Endothelial cell of umbilical vein (primary cell): ENCODE results near the gene PLCH1.

Experiments
- EZH2 ChIP-seq: IDR thresholded peaks from 2 replicates; pipeline ENCODE4 v1.6.1; 2012; ENCODE audit warnings: borderline replicate concordance, low read depth, mild to moderate bottlenecking, moderate library complexity, low read length, inconsistent platforms; ENCODE audit not compliant: severe bottlenecking
- FOS ChIP-seq: IDR thresholded peaks from 2 replicates; pipeline ENCODE4 v1.6.1; 2011; ENCODE audit warnings: mild to moderate bottlenecking, low read length, moderate library complexity, borderline replicate concordance; ENCODE audit not compliant: insufficient read depth
- JUN ChIP-seq: IDR thresholded peaks from 2 replicates; pipeline ENCODE4 v1.6.1; 2011; ENCODE audit warnings: borderline replicate concordance, low read depth; ENCODE audit not compliant: insufficient read length, insufficient read depth
- POLR2A ChIP-seq: IDR thresholded peaks from 2 replicates; pipeline ENCODE4 v1.6.1; 2012; ENCODE audit warnings: low read depth, mild to moderate bottlenecking, control low read depth, low read length
- POLR2AphosphoS5 ChIP-seq: IDR thresholded peaks from 2 replicates; pipeline ENCODE4 v1.6.1; 2012; ENCODE audit warnings: low read depth, mild to moderate bottlenecking, control low read depth, low read length, moderate library complexity; ENCODE audit not compliant: insufficient read depth
- TF ChIP-seq, protein P1 (sequence below), 2 donors: IDR thresholded peaks; 1 replicate in 1 of 2; 2 replicates in 1 of 2; pipeline ENCODE4 v1.5.1; 2011; ENCODE audit warnings: low read length in 2 of 2, mild to moderate bottlenecking in 2 of 2, moderate library complexity in 2 of 2, control low read depth in 1 of 2, inconsistent platforms in 1 of 2, low read depth in 1 of 2; ENCODE audit not compliant: insufficient read depth in 1 of 2; ENCODE audit errors: extremely low read depth in 1 of 2
- TF ChIP-seq, protein P2 (sequence below): IDR thresholded peaks from 2 replicates; pipeline ENCODE4 v1.6.1; 2011; ENCODE audit not compliant: insufficient read depth, insufficient read length

DNA sequence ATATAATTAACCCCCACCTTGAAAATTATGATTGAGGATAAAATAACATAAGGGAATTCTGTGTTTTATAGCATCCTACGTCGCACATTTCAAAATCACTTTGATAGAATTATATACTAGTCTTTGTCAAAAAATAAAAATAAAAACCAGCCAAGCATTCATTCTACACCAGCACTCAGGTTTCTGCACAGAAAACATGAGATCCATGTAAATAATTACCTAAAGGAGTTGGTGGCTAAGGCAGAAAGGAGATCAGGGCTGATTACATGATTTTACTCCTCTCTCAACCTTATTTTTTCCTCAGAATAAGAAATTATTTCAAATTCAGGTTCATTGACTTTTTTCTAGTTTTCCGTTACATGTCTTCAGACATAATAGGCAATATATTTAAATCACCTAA is 194.5 kb downstream of the PLCH1 start:
- TF ChIP-seq, protein P1, sequence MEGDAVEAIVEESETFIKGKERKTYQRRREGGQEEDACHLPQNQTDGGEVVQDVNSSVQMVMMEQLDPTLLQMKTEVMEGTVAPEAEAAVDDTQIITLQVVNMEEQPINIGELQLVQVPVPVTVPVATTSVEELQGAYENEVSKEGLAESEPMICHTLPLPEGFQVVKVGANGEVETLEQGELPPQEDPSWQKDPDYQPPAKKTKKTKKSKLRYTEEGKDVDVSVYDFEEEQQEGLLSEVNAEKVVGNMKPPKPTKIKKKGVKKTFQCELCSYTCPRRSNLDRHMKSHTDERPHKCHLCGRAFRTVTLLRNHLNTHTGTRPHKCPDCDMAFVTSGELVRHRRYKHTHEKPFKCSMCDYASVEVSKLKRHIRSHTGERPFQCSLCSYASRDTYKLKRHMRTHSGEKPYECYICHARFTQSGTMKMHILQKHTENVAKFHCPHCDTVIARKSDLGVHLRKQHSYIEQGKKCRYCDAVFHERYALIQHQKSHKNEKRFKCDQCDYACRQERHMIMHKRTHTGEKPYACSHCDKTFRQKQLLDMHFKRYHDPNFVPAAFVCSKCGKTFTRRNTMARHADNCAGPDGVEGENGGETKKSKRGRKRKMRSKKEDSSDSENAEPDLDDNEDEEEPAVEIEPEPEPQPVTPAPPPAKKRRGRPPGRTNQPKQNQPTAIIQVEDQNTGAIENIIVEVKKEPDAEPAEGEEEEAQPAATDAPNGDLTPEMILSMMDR (IDR thresholded peaks at IDR 0.05; ENCODE audit: extremely low read depth in 1 of 2, insufficient read depth in 1 of 2, low read depth in 1 of 2, low read length in 2 of 2), result no peak
- no peak for TF ChIP-seq POLR2AphosphoS5
- no peak for TF ChIP-seq EZH2
- no peak for TF ChIP-seq POLR2A
- no peak for TF ChIP-seq FOS
- TF ChIP-seq, protein P2, sequence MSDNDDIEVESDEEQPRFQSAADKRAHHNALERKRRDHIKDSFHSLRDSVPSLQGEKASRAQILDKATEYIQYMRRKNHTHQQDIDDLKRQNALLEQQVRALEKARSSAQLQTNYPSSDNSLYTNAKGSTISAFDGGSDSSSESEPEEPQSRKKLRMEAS, result no peak
- TF ChIP-seq JUN, result no peak
